ENCODE results near the gene MECR. TPM values are rescaled to one million over a fixed set of nuclear protein-coding genes. Genes with fewer than 3 reads are reported as not detected.

The MECR gene
- total RNA-seq, 1 experiment from 2014 or later = 42.9 TPM

DNA sequence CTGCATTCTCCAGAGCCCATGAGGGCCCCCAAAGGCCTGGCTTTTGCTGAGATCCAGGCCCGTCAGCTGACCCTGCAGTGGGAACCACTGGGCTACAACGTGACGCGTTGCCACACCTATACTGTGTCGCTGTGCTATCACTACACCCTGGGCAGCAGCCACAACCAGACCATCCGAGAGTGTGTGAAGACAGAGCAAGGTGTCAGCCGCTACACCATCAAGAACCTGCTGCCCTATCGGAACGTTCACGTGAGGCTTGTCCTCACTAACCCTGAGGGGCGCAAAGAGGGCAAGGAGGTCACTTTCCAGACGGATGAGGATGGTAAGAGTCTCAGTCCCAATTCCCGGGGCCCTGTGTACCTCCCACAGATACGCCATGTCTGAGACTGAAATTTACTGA, 44.7 kb upstream of the MECR start (continued):
- TF ChIP-seq REST (IDR thresholded peaks at IDR 0.05; ENCODE audit: low read depth) (no peak), POLR2A (IDR thresholded peaks at IDR 0.05; ENCODE audit: borderline replicate concordance, extremely low read depth, insufficient read depth, insufficient read length) (no peak), SIN3A (IDR thresholded peaks at IDR 0.05; ENCODE audit: low read depth) (no peak), EZH2 (IDR thresholded peaks at IDR 0.05) (no peak)

DNA sequence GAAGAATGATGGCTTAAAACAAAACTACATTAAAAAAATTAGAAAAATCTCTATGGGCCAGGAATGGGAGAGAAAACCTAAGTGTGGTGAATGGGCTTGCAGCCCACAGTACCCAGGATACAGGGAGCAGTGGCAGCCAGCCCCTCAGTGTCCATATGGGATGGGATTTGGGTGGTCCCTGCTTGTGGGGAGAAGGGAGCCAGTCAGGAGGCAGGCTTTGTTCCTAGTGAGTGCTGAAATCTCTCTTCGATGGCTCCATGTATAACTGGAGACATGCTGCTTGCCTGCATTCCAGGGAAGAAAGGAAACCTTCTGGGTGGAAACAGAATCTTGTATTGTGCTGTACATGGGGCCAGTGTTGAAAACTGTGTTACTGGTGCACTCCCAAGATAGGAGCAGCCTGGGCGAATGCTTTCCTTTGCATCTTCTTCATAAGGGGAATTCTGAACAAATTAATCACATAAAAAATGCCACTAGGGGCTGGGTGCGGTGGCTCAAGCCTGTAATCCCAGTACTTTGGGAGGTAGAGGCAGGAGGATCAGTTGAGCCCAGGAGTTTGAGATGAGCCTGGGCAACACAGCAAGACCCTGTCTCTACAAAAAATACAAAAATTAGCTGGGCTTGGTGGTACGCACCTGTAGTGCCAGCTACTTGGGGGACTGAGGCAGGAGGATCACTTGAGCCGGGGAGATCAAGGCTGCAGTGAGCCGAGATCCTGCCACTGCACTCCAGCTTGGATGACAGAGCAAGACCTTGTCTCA, 41.6 kb upstream of the MECR start:
- RAD21 ChIA-PET (ENCODE audit: low non-redundant PET in 1 of 2, low total read pairs in 2 of 2, uncharacterized antibody in 2 of 2, unreplicated experiment in 2 of 2) = no interaction called here
- Histone ChIP-seq H3K9me3 (ENCODE audit: control insufficient read depth in 1 of 2, insufficient read depth in 1 of 2, low read depth in 1 of 2, low read length in 2 of 2) (no peaks in the 10 kb centered on the region), H3K36me3 (ENCODE audit: control insufficient read depth in 1 of 2, insufficient read depth in 2 of 2, low read length in 2 of 2) (no peaks in the 10 kb centered on the region), H3K27ac (ENCODE audit: low read depth, low read length) (no peak overlapping the region), H4K20me1 (ENCODE audit: insufficient read depth) (no peaks in the 10 kb centered on the region), H3K4me2 (ENCODE audit: low read length) (peak overlapping the region; percentile 62), H3K9me2 (ENCODE audit: insufficient read depth) (no peaks in the 10 kb centered on the region), H3K79me2 (ENCODE audit: insufficient read depth, low read length) (no peaks in the 10 kb centered on the region), H3K4me1 (ENCODE audit: control insufficient read depth in 1 of 2, insufficient read depth in 2 of 2, low read length in 2 of 2) (peaks cover 16 to 19% of the 10 kb centered on the region in 2 experiments), H2AFZ (ENCODE audit: low read depth, low read length, poor library complexity, severe bottlenecking) (no peak overlapping the region), H3K9ac (ENCODE audit: low read length) (no peak overlapping the region), H3K27me3 (ENCODE audit: insufficient read depth, low read length) (no peaks in the 10 kb centered on the region), H3K4me3 (replicated peaks in 1 of 2; ENCODE audit: low read depth in 1 of 2, low read length in 2 of 2) (no peak overlapping the region)
- ATAC-seq (no peak), DNase-seq (ENCODE audit: low read depth, low spot score) (no peak)
- no peak for TF ChIP-seq CEBPB (IDR thresholded peaks at IDR 0.05; ENCODE audit: low read depth)
- TF ChIP-seq SP1 (IDR thresholded peaks at IDR 0.05; ENCODE audit: low read depth) = no peak
- TF ChIP-seq ZNF274 (IDR thresholded peaks at IDR 0.05; ENCODE audit: low read depth, low read length) = no peak
- no peak for TF ChIP-seq EGR1 (IDR thresholded peaks at IDR 0.05; ENCODE audit: low read depth)
- TF ChIP-seq REST (IDR thresholded peaks at IDR 0.05; ENCODE audit: low read depth) = no peak
- TF ChIP-seq POLR2AphosphoS5 (IDR thresholded peaks at IDR 0.05; ENCODE audit: low read depth, low read length) = no peak
- no peak for TF ChIP-seq POLR2A (IDR thresholded peaks at IDR 0.05; ENCODE audit: borderline replicate concordance, extremely low read depth, insufficient read depth, insufficient read length)
- no peak for TF ChIP-seq ZFX (IDR thresholded peaks at IDR 0.05)
- TF ChIP-seq JUND (IDR thresholded peaks at IDR 0.05) = no peak
- no peak for TF ChIP-seq EZH2phosphoT487 (IDR thresholded peaks at IDR 0.05; ENCODE audit: borderline replicate concordance)
- TF ChIP-seq SIN3A (IDR thresholded peaks at IDR 0.05; ENCODE audit: low read depth) = no peak
- BruUV-seq (replicated peaks) = no TSS peak
- POLR2A ChIA-PET = no interaction called here
- intact Hi-C loops (cut with micrococcal nuclease) = no loop called here
- CTCF ChIA-PET = no interaction called here
